Measurements from ENCODE around the gene USP48.

Gene USP48

DNA sequence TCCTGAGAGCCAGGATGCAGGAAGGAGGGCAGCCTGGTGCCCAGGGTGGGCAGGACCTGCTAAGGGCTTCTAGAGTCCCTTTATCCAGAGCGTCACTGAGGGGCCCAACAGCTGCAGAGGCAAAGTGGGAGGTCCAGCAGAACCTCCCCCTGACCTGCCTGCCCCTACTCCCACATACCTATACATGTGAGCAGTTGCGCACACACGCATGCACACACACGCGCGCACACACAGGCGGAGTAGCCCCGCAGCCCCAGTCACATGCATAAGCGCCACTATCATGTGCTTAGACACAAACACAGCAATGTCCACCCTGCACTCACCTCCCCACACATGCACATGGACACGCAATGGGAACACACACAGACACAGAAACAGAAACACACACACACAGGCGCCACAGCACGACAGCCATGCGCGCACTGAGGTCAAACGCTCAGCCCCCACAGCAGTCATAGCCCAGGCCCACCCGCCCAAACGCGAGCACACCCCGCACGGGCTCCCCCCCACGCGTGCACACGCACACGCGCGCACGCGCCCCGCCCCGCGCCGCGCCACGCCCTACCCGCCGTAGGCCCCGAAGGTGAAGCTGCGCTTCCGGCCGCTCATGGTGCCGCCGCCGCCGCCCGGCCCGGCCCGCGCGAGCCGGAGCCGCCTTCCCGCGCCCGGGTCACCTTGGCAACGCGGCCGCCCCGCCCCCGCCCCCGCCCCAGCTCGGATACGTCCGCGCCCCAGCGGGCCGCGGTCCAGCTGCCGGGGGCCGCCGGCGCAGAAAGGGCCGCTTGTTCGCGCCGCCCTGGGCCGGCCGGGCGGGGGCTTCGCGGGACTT, 131.5 kb downstream of the USP48 start:
- no peak for DNase-seq

DNA sequence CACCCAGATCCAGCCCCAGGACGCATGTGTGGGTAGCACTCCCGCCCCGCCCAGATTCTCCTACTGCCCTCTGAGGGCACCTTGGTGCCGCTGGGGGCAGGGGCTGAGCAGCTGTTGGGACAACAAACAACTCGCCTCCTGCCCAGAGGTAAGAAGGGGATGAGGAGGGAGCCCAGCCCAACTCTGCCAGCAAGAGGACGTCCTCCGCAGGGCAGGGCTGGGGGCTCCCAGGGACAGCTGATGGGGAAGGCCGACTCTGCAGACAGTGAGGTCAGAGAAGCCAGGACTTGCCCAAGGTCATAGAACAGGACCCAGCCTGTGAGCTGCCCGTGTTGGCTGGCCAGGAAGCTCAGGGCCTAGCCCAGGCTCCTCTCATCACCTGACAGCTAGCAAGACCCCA, 132.5 kb downstream of the USP48 start:
- DNase-seq = no peak

DNA sequence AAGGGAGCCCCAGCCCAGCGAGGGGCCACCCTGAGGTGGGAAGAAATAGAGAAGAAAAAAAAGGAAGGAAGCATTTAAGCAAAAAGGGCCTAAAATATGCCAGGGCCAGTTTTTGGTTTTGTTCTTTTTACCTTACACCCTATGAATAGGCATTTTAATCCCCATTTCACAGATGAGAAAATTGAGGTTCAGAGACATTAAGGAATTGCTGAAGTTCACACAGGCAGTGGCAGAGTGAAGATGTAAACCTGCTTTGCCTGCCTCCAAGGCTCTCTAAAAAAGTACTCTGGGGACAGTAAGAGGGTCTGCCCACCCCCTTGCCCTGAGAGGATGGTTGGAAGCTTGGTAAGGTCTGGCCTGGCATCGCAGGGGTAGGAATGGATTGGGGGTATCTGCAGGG, 133.6 kb downstream of the USP48 start:
- no peak for DNase-seq

DNA sequence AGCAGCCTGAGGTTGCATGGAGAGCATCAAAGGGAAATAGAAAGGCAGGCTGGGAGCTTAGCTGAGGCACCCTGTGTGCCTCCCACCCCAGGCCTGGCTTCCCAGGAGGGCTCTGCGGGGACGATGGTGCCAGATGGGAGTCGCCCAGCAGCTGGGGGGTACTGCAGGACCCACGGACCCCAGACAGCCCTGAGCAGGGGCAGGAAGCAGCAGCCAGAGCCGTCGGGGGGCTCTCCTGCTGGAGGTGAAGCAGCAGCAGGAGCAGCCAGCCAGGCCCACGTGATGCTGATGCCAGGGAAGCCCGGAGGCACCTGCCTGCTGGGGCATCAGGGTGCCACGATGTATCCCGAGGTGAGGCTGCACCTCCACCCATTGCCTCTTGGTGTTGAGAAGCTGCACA, 134.2 kb downstream of the USP48 start:
- DNase-seq = no peak

DNA sequence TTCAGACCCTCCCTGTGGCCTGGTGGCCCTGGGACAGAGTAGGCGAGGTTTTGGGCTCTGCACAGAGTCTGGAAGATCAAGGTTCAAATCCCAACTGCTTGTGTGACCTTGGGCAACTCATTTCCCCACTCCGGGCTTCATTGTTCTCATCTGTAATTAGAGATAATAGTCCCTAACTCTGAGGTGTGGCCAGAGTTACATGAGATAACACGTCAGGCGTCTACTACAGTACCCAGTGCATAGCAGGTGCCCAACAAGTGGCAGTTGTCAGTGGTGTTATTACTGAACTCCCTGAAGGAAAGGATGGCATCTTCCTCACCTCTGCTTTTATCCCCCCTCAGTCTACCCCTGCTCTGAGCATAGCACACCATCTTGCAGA, 134.6 kb downstream of the USP48 start:
- DNase-seq = no peak

DNA sequence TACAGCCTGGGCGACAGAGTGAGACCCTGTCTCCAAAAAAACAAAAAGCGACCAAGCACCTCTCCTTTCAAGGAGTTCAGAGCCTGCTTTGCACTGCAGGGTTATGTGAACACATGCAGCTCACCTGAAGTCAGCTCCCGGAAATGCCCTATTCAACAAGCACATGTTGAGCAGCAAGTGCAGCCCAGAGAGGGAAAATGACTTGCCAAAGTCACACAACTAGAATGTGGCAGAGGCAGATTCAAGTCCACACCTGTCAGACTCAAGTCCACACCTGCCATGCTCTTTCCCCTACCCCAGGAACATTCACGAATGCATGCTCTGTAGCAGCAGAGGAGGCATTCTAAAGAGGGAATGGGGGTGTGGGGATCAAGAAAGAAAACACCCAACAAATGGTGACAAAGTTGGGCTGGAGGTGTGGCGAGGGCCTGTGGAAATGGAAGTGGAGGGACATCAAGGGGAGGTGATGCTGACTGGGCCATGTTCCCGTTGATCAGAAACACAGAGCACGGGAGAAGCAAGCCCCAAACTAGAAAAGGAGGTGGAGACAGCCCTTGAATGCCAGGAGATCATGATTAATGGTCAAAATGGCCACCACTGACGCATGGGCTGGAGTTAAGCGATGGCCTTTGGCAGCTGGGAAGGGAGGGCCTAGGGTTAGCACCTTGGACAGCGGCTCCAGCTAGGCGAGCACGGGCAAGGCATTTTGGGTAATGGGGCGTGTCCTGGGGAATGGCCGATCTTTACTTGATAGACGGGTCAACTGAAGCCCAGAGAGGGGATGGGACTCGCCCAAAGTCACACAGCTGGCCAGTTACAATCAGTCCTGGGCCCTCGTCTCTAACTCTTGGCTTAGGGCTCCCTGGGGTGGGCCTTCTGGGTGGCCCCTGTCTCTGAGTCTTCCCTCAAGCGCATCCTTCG, 135.3 kb downstream of the USP48 start:
- no peak for DNase-seq

DNA sequence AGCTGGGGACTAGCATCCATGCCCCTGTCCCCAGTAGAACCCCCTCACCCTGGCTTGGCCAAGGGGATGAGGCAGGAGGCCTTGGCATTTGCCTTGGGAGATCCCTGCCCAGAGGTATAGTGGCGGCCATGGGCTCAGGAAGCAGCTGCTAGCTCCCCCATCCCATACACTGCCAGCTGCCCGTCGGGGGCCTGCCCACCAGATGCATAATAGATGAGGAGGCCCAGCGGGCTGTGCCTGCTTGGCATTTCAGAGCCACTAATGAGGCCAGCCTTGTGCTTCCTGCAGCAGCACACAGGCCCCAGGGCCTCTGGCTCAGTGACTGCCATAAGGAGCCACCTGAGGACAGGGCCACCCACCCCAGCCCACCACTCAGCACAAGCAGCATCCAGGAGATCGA, 137.4 kb downstream of the USP48 start:
- DNase-seq = no peak

DNA sequence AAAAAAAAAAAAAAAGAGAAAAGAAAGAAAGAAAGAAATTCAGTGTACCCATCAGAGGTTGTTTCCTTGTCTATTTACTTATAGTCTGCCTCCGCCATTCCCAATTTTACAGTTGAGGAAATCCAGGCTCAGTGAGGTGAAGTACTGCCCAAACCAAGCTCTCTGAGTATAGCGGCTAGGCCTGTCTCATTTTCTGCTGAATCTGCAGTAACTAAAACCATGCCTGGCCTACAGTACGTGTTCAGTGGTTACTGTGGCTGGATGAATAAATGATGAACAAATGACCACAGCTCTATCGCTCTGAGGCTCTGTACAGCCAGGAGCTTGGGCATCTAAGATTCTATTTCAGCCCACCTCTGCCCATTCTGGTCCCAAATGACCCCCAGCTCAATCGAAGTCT, 138.0 kb downstream of the USP48 start:
- DNase-seq = no peak

DNA sequence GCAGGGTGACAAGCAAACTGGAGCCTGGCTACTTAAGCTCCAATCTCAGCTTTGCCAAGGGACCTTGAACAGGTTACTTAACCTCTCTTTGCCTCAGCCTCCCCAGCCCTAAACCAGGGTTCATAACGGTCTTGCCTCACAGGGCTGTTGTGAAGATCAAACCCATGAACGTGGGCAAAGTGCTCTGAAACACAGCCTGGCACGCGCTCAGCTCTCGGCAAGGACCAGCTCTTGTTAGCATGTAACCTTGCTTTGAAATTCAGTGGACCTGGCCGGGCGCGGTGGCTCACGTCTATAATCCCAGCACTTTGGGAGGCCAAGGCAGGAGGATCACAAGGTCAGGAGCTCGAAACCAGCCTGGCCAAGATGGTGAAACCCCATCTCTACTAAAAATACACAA, 138.6 kb downstream of the USP48 start:
- no peak for DNase-seq

DNA sequence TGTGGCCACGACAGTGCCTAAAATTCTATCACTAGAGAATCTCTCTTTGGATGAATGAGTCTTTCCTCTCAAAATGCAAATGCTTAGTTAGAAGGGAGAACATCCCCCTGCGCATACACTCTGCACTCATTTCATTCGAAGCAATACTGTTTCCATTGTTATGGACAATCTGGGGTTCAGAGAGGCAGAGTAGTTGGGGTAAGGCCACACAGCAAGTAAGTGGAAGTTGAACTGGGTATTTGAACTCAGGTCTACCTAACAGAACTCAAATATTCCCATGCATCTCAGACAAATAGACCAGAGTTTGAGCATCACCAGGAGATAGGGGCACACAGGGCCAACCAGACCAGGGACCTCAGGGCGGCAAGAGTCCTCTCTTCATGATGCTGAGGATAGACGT, 139.3 kb downstream of the USP48 start:
- DNase-seq = no peak

DNA sequence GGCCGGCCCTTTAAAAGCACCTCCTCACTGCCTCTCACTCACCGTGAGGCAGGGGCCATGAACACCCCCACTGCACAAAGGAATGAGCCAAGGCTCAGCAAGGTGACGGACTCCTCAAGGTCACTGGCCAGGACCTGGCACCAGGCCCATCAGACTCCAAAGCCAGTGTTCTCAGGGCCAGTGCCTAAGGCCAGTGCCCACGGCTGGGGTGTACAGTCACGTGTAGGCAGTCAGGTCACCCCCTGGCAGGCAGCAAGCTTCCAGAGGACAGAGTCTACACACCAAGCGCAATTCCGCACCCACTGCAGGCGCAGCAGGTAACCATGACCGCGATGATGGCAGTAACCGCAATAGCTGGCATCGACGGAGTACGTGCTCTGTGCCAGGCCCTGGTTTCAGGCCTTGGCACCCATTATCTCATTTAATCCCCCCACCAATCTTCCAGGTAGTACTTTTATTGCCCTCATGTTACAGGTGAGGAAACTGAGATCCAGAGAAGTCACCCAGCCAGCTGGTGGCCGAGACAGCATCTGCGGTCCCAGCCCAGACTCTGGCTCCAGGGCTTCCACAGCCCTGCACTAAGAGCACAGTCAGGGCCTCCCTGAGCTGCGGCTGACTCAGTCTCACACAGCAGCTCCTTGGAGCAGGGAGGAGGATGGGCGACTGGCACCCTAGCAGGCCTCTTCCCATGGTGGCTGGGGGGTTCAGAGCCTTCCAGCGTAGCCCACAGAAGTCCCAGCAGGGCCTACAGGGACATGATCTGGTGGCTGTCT, 140.8 kb downstream of the USP48 start:
- no peak for DNase-seq

DNA sequence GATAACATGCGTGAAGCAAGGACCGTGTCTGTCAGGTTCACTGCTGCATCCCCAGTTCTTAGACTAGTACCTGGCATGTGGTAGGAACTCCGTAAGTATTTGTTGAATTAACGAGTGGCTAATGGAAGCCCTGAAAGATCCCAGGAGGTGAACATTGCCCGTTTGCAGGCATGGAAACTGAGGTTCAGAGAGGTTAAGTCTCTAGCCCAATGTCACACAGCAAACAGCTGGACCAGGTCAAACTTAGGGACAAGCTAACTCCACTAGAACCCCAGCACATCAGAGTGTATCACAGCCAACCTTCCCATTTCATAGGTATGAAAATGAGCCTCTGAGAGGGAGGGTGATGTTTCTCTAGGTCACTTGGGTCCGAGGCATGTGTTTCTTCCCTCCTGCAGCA, 141.4 kb downstream of the USP48 start:
- DNase-seq = no peak

DNA sequence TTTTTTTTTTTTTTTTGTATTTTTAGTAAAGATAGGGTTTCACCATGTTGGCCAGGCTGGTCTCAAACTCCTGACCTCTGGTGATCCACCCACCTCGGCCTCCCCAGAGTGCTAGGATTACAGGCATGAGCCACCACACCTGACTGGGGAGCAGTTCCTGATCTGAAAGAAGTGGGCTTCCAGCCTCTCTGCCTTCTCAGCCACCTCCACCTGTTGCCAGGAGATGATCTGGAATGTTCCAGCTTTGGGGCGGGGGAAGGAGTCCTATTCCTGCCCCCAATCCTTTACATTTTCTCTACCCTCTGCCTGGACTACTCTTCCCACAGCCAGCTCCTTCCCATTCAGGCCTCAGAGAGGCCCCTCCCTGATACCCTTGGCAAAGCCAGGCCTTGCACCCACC, 141.9 kb downstream of the USP48 start:
- no peak for DNase-seq

DNA sequence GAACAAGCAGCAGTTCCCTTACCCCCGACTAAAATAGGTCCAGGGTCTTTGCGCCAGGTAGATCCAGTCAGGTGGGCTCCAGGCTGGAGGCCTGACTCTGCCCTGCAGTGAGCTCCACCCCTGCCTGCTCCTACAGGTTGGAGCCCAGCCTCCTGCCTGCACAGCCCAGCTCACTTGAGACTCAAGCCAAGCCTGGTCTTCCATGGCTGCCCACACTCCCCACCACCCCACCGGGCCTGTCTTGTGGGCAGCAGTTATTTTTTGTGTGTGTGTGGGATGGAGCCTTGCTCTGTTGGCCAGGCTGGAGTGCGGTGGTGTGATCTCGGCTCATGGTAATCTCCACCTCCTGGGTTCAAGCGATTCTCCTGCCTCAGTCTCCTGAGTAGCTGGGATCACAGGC, 142.3 kb downstream of the USP48 start:
- no peak for DNase-seq

DNA sequence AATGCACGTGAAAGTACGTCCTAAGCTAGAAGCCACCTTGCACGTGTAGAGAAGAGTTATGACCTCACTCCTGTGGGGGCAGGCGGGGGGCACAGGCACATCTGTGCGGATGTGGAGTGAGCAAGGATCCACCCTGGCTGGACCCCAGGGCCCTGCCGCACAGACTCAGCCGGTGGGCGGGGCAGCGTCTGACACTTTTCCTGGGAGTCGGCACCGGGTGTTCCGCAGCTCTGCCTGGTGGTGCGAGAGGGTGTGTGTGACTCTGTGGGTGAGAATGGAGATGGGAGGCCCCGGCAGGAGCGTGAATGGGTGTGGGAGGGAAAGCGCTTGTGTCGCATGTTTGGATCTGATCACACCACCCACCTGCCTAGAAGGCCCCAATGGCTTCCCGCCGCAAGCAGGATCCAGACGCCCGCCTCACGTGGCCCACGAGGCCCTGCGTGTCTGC, 143.3 kb downstream of the USP48 start:
- no peak for DNase-seq

DNA sequence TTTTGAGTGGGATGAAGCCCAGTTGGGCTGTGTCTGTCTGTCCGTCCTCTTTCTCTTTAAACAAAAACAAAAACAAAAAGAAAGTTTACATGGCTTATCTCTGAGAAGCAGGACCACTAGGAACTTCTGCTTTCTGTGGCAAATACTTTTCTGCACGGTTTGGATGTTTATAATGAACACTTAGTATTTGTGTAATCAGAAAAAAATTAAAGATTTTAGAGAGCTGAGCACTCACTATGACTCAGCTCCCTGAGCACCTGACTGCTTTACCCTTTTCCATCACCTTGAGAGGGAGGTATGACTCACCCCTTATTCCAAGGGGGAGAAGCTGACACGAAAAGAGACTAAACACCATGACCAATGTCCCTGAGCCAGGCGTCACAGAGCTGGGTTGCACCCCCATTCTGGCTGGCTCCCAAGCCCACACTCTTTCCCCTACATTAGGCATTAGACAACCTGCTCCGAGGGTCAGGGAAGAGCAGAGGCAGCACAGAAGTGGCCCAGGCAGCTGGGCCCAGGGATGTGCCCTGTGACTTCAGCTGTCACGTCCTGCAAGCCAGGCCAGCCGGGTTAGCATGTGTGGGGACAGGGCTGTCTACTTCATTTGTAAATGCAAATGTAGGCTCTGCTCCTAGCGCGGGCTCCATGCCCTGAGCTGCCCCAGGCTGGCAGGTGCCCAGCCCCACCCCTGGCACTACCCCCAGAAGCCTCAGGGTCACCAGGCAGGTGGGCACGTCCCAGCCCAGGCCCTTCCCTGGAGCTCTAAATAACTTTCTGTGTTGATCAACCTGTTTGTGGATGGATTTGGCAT, 144.2 kb downstream of the USP48 start:
- DNase-seq = no peak

DNA sequence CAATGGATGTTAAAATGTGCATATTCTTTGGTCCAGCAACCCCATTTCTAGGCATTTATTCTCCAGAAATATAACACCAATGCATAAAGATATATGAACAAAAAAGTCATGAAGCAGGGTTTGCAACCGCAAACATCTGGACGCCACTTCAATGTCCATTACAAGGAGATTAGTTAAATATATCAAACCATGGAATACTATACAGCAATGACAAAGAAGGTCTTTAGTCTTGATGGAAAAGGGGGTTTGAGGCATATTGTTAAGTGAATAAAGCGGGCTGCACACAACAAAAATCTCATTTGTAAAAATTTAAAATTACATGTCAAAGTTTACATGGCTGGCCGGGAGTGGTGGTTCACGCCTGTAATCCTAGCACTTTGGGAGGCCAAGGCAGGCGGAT, 145.4 kb downstream of the USP48 start:
- DNase-seq = no peak

DNA sequence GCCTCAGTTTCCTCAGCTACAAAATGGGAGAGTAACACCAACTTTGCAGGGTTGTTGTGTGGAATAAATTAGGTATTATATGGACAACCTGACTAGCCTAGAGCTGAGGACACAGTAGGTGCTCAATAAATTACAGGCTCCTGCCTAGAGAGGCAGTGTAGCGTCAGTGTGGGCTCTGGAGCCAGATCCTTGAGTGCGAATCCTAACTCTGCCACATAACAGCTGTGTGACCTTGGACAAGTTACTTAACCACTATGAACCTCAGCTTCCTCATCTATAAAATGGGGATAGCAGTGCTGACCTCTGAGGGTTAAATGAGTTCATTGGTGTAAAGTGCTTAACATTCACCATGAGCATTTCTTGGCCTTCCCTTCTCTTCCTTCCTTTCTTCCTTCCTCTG, 146.9 kb downstream of the USP48 start:
- no peak for DNase-seq

DNA sequence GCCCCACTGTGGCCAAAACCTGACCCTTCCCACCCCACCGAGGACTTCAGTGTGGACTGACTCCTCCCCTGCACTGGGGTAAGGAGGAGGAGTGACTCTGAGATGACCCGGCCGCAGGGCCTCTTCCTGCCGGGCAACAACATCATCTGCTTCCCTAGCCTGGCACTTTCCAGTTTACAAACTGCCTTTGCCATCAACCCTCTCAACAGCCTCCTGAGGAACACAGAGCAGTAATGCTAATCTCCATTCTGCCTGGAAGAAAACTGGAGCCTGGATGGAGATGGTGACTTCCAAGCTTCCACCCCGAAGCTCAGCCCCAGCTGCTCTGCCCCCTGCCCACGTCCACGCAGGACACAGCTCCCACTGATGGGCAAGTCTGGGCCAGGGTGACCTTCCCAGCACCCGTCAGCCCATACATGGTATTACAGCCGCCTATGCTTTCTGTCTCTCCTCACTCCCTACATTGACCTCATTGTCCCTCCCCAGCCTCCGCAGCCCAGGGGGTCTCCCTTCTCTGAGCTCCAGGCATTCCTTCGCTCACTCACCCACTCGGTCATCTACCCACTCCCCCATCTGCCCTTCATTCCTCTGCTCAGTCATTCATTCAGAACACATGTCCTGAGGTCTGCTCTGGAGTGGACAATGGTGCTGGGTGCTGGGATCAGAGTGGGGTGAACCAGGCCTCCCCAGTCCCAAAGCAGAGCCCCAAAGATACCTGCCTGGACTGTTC, 148.0 kb downstream of the USP48 start:
- no peak for DNase-seq

DNA sequence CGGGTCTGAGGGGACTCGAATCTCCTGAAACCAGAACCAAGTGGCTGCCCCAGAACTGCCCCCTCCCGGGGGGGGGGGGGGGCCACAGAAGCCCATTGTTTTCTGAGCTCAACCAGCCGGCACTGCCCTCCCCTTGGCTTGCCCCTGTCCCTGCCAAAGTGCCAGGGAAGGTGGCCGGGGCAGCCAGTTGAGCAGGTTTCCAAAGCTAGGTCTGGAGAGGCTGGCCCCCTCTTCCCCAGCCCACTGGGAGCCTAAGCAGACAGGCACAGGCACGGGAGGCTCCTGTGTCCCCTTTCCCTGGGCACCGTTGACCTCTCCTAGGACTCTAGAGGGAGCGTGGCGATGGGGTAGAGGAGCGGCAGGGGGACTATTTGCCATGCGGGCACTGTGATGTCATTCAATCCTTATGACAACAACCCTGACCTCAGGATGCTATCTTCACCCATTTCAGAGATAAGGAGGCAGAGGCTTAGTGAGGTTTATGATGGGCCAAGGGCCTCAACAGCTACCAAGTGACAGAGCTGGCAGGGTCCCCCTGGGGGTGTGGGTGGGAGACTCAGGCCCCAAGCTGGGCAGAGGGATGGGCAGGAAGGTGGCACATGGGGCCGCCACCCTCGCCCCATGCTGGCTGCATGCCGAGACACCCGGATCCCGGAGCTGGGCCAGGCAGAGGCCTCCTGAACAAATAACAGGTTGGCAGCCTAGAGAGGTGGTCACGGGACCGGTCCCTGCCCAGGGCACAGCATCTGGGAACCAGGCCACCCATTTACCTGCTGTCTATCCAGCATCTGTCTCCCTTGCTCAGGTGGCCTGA, 148.8 kb downstream of the USP48 start:
- no peak for DNase-seq
